CD1c-positive myeloid dendritic cell (primary cell): ENCODE data around the gene SCGB3A1.
A peak's percentile ranks its signal among the peaks of the same experiment; 100 is the strongest.

ENCODE experiments used
- DNase-seq: peaks from one replicate; pipeline ENCODE4 v3.0.0-alpha.2; 2016; ENCODE audit errors: extremely low spot score

The SCGB3A1 gene

DNA sequence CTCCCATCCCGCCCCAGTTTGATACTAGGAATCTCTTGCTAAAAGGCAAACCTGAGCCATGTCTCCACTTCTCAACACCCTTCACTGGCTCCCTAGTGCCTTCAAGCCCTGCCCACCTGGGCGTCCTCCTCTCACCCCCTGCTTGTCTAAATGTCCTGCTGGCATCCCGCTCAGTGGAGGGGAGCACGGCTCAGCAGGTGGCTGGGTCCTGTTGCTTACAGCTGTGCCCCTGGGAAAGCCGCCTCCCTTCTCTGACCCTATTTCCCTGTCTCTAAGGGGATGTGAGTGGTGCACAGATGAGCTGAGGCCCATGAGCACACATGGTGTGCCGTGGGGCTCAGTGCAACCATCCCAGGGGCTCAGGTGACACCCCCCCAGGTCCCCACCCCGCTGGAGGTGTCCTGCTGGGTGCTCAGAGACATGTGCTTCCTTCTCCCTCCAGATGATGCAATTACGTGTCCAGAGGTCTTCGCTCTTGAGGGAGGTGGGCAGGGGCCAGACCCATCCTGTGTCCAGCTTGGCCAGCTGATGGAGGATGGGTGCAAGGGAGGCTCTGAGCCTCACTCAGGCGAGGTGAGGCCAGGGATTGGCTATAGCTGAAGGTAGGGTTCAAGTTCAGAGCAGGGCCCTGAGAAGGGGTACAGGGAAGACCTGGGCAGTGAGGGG is 34.0 kb upstream of the SCGB3A1 start:
- DNase-seq, result no peak

DNA sequence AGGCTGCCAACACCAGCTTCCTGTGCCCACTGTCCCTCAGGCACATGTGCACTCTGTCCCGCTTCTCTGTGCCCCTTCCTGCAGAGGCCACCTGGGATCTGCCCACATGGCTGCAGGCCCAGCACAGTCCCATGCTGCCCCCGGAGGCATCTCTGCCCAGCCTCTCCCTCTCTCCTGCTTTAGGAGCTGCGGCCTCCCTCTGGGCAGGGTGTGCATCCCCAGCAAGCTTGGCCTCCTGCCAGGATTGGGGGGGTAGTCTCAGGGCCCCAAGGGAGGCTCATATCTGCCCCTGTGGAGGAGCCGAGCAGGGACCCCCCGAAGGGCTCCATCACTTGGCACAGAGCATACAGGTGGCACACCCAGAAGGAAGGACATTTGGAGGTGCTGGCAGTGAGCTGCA is 33.3 kb upstream of the SCGB3A1 start:
- no peak for DNase-seq

DNA sequence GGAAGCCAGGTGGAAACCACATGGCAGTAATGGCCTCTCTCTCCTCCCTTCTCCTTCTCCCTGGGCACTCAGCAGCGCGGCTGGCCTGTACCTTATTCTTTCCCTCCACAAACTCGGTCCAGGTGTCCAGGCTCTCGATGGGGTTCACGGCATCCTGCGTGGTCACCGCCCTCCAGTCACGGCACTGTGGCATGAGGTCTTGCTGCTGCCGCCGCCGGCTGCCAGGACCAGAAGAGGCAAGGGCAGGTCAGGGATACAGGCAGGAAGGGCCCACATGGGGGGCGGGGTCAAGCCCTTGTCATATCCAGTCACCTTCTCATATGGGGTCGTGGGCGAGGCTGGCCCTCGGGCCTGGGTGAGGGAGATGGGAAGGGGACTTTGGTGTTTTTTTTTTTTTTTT is 32.5 kb upstream of the SCGB3A1 start:
- DNase-seq, result no peak

DNA sequence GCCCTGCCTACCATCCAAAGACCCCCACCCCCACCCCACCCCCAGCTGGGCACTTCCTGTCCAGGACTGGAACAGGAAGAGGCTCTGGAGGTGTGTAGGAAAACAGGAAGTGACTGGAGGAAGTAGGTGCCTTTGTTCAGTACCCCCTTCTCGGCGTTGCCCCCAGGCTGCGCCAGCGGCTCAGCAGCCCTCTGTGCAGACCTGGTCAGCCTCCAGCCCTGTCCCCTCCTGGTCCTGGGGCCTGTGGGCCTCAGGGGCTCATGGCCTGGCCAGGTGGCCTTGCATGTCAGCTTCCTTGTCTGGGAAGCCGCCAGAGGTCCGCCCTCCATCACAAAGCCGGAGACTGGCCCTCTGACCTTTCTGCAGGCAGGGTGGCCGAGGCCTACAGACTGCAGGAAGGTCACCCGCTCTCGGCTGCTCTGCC is 32.1 kb upstream of the SCGB3A1 start:
- DNase-seq, result no peak

DNA sequence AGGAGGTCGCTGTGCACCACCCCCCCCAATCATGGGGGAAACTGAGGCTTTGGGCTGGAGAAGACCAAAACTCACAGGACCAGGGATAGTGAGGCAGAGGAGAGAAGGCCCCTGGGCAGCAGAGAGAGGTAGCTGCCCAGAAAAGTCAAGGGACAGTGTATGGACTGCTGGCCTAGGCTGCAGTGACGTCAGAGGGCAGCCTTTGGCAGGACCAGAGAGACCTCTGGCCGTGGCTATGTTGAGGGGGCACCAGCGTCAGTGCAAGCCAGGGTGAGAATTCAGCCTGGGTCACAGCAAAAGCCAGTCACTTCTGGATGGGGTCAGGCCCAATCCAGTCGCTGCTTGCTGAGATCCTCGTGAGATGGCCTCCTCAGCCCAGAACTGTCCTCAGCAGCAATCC is 31.6 kb upstream of the SCGB3A1 start:
- DNase-seq, result no peak

DNA sequence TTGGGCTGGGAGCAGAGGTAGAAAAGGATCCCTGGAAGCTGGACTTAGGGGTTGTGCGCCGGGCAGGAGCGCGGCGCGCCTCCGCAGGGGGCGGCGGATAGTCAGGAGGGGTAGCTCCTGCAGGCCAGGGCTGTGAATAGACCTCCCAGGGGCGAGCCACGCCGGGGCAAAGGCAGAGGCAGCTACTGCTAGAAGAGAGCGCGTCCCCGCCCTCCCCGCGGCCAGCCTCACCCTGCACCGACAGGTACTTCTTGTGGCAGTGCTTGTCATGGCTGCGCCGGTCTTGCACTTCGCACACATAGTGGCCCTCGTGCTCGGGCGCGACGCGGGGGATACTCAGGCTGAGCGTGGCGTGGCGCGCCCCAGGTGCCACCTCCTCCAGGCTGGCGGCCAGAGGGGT is 30.0 kb upstream of the SCGB3A1 start:
- no peak for DNase-seq

DNA sequence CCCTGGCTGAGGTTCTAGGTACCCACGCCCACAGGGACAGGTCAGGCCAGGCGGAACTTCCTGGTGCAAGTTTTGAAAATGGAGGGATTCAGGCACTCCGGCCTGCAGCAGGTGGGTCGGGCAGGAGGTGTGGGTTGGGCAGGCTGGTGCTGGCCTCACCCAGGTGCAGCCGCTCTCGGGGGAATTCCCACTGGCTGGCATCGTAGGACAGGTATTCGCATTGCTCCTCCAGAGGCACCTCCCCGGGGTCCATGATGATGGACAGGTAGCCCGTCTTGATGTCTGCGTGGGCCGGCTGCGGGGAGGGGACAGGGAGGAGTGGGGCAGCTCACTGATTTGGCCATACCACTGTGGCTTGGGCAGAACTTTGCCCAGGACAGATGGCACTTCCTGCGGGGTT is 28.7 kb upstream of the SCGB3A1 start:
- no peak for DNase-seq

DNA sequence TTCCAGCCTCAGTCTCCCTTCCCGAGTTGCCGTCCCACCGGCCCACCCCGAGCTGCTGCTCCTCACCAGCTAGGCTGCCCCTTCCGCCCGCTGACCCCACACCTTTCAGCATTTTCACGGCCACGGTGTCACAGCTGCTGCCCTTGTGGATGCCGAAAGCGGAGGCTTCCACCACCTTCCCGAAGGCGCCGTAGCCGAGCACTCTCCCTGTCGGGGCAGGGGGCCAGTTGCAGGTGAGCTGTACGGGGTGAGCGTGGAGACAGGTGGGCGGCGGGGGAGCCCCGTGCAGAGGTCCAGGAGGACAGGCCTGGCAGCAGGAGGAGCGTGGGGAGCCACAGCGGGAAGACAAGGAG is 28.2 kb upstream of the SCGB3A1 start:
- DNase-seq, result no peak

DNA sequence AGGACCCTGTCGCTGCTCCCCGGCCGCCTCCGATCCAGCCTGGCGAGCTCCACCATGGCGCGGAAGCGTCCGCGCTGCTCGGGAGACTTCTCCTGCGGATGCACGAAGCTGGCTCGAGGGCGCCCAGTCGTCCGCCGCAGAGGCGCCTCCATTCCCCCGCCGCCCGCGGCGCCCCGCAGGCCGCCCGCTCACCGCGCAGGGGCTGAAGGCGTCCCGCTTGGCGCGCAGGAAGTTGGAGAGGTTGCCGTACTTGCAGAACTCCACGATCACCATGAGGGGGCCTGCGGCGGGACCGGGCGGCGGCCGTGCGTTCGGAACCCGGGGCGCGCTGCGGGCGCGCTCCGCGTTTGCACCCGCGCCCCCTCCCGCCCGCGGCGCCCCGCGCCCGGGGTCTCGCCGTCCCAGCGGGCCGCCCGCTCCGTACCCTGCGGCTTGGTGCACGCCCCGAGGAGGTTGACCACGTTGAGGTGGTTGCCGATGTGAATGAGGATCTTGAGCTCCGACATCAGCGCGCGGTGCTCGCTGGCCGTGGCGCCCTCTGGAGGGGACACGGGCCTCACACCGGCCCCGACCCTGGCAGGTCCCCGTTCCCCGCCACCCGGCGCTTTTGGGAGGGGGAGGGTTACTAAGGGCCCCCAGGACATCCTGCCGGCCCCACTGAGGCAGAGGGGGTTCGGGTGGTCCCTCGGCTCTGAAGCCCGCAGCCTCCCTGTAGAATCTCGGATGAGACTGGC is 27.7 kb upstream of the SCGB3A1 start:
- peak; percentile 6 for DNase-seq

DNA sequence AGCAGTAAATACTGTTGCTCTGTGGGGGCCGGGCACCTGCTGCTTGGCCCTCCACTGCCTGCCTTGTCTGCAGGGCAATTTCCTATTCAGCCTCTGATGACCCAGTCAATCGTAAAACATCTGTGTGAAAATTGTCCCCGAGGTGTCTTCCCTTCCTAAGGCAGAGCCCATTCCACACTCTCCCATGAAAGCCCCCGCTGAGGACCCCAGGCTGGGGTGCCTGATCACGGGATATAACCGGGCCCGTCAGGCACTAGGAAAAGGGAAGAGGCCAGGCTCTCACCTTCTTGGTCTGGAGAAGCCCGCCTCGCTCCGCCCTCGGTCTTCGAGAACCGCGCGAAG is 27.2 kb upstream of the SCGB3A1 start:
- no peak for DNase-seq

DNA sequence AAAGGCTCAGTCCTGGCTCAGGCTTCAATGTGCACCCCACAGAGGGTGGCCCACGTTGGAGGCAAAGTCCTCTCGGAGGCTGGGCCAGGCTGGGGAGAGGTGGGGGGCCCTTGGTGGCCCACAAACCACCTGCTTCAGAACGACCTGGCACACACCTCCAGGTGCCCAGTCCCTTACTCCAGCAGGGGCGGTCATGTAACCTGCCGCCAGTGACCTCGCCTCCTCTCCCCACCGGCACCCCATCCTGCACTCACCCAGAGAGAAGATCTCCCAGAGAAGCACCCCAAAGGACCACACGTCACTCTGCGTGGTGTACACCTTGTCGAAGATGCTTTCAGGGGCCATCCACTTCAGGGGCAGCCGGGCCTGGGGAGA is 22.5 kb upstream of the SCGB3A1 start:
- no peak for DNase-seq

DNA sequence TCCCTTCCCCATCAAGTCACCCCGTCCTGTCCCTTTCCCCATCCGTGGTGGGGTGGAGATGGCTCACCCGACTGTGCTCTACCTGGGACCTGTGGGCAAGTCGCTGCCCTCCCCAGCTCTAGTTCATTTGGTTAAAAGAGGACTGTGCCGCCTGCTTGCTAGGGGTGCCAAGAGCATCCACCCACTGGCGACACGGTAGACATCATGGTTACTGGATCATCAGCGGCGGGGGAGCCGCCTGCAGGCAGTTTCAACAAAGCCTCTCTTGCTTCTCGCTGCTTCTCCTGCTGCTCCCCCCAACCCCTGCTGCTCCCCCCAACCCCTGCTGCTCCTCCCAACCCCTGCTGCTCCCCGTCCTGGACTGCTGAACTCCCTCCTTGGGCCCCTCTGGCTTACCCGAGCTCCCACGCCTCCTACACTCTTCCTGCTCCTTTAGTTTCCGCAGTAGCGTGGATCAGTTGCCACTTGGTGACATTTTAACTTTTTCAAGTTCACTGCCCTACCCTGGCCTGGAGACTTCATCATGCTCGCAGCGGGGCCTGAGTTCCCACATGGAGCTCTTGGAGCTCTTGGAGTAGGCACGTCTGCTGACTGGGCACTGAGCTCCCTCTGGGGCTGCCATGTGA is 22.0 kb upstream of the SCGB3A1 start:
- DNase-seq, result no peak

DNA sequence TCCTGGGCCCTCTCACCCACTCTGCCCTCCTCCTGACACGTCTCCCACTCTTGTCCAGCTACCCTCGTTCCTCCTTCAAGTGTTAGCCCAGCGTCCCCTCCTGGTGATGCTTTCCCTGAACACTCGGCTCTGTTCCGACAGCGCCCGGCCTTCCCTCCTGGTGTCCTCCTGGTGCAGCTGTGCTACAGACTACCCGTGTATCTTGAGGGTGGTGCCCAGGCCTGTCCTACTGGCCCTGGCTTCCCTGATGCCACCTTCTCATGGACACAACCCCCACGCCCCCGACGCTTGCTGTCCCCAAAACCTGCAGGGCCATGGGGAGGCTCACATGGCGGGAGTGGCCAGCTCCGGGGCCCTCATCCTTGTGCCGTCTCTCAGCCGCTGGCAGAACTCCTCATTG is 21.4 kb upstream of the SCGB3A1 start:
- no peak for DNase-seq

DNA sequence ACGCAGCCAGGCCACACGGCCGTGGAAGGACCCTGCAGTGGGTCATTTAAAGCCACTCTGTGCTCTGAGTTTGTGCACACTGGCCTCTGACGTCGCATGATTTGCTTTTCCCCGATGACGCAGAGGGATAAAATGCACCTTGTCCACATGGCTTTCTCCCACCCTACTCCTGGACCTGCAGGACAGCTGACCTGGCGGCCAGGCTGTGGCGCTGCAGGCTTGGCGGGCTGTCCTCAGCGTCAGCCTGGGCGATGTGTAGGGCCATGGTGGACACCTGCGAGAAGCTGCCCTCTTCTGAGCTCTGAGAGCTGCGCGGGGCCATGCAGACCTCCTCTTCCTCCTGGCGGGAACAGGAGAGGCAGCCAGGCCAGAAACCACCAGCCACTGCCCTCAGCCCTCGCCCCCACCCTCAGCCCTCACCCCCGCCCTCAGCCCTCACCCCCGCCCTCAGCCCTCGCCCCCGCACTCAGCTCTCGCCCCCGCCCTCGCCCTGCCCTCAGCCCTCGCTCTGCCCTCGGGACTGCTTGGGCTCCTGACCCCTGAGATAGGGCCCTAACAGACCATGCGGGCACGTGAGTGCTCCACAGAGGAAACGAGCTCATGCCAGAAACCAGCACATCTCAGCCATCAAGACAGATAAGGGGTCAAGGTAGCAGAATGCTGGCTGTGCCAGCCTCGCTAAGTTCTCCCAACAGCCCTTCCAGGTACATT is 20.0 kb upstream of the SCGB3A1 start:
- no peak for DNase-seq

DNA sequence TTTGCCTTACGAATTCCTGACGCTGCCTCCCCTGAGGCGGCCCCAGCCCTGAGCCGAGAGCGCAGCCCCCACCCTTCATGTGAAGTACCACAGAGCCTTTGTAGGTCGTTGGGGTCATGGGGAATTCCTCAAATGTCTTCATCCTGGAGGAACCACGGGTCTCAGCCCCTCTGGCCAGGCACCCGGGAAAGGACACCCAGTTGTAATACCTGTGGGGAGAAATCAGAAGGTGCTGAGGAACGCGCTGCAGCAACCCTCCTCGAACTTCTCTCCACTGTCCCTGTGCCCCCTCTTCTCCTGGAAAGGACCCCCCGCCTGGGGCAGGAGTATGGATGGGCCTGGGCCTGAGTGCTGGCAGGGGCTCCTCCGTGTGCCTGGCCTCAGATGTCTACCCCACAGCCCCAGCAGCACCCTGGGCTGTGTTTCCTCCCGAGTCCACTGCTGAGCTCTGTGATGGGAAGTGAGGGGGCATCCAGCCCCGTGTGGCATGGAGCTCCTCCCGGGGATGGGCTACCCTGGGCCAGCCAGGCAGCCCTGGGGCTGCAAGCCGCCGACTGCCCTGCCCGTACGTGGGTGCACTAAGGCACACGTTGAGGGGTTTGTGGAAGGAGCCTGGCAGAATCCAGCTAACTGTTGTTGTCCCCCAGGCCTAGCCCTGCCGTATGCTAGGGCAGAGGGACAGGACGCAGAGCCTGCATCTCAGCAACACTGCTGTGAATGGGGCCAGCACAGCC is 18.7 kb upstream of the SCGB3A1 start:
- no peak for DNase-seq

DNA sequence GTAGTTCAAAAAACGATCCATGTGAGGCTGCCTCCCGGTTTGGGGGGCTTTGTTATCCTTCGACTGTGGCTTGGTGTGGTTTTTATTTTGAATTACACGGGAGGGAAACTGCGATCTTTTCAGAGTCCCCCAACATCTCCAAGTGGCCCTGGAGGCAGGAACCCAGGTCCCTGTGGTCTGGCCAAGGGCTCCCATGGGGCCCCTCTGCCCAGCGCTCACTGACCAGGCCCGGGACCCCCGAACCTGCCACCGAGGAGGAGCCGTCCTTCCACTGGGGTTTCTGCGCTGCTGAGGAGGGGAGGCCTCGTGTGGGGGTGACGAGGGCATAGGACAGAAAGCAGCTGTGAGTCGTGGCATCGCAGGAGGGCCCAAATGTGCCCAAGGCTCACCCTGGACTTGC is 18.1 kb upstream of the SCGB3A1 start:
- DNase-seq, result no peak

DNA sequence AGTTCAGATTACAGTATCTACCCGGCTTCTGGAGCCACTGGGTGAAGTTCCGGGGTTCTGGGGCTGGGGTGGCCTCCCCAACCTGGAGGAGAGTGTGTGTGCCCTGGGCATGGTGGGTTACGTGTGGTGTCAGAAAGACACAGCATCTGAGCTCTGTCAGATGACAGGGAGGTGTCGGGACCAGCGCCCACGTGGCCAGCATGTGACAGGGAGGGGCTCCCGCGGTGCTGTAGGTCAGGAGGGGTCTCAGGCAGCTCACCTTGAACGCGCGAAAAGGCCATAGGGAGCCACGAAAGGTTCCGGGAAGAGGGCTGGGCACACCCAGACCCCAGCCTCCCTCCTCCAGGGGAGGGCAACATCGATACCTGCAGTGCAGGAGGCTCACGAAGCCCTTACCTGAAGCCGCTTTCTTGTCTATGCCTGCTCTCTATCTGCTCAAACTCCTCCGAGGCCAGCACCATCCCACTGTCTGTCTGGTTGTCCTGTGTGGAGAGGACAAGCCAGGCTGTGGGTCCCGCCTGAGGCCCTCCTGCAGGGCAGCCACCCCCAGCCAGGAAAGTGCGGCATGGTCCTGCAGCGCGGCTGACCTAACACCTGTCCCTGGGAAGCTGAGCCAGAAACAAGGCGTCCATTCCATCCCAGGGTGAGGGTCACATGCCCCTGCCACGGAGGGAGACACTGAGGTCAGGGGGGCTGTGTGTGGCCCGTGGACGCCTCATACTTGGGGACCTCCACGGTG is 17.4 kb upstream of the SCGB3A1 start:
- DNase-seq, result no peak

DNA sequence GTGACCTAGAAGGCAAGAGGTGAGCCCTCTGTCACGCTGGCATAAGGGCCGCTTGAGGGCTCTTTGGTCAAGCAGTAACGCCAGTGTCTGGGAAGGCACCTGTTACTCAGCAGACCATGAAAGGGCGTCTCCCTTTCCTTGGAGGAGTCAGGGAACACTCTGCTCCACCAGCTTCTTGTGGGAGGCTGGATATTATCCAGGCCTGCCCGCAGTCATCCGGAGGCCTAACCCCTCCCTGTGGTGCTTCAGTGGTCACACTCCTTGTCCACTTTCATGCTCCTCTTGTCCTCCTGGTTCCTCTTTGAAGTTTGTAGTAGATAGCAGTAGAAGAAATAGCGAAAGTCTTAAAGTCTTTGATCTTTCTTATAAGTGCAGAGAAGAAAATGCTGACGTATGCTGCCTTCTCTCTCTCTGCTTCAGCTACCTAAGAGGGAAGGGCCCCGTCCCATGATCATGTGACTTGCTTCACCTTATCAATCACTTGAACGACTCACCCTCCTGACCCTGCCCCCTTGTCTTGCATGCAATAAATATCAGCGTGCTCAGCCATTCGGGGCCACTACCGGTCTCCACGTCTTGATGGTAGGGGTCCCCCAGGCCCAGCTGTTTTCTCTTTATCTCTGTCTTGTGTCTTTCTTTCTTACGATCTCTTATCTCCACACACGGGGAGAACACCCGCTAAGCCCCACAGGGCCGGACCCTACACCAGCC is 16.7 kb upstream of the SCGB3A1 start:
- DNase-seq, result no peak

DNA sequence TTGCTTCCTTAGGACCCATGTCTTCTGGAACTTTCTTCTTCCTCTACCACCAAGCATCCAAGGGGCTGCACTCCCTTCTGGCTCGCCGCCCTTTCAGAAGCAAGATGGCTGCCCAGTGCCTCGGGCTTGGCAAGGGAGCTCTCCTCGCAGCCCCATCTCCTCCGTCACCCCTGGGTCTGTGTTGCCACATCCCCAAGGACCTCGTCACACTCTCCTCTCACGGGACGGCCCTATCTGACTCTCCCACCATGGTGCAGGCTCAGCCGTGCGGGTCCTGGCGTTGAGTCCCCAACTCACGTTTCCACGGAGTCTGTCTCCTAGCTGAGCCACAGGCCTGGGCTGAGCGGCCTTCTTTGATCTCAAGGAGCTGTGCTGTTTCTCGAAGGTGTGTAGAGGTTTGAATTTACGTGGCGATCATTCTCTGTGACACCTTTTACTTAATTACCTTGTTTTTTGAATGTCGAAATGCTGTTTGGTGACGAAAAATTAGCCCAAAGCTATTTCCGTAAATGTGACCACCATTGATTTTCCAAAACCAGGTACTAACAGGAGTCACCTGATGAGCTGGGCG is 15.0 kb upstream of the SCGB3A1 start:
- no peak for DNase-seq

DNA sequence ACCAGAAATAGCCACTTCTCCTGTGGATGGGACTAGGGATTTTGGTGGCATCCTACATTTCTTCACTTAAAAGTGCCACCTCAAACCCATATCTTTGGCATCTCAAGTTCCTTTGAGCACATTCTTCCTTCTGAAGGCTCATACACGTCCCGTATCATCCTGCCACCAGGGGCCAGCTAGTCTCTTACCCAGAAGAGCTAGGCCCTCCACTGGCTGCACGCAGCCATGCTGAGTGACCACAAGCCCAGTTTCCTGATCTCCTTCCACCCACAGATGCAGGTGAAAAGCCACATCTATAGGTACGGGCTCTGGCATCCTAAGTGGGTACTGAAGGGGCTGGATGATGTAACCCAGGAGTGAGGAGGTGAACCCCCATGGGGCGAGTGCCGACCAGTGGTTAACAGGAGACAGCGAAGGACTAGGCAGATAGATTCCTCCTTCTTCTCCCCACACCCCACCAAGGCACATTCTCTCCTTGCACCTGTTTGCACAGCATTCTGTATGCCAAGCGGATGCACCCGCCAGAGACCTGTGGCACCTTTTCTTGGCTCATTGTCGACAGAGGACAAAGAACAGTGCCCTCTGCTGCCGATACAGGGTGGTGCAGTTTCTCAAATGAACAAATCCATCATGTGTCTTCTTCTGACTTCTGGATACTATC is 14.4 kb upstream of the SCGB3A1 start:
- peak; percentile 38 for DNase-seq
